Measurements from ENCODE around the gene PSMA5.

PSMA5 gene

DNA sequence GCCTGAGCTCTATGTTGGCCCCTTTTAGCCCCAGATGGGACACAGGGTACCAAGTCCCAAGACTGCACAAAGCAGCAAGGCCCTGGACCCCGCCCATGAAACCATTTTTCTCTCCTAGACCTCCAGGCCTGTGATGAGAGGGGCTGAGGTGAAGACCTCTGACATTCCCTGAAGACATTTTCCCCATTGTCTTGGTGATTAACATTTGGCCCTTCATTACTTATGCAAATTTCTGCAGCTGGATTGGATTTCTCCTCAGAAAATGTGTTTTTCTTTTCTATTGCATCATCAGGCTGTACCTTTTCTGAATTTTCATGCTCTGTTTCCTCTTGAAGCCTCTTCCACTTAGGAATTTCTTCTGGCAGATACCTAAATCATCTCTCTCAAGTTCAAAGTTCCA, 8.2 kb upstream of the PSMA5 start:
- TF ChIP-seq, protein P1, sequence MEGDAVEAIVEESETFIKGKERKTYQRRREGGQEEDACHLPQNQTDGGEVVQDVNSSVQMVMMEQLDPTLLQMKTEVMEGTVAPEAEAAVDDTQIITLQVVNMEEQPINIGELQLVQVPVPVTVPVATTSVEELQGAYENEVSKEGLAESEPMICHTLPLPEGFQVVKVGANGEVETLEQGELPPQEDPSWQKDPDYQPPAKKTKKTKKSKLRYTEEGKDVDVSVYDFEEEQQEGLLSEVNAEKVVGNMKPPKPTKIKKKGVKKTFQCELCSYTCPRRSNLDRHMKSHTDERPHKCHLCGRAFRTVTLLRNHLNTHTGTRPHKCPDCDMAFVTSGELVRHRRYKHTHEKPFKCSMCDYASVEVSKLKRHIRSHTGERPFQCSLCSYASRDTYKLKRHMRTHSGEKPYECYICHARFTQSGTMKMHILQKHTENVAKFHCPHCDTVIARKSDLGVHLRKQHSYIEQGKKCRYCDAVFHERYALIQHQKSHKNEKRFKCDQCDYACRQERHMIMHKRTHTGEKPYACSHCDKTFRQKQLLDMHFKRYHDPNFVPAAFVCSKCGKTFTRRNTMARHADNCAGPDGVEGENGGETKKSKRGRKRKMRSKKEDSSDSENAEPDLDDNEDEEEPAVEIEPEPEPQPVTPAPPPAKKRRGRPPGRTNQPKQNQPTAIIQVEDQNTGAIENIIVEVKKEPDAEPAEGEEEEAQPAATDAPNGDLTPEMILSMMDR (IDR thresholded peaks at IDR 0.05; ENCODE audit: control extremely low read depth, extremely low read depth, low read depth, missing control alignments): no peak
- POLR2A ChIA-PET: no interaction called here
- CTCF ChIA-PET: interaction anchor here (0.7 kb wide), 1 partner anchor 98 kb away, joined by 3 read pairs; no protein-coding TSS in a partner anchor
- DNase-seq (ENCODE audit: extremely low spot score): no peak

DNA sequence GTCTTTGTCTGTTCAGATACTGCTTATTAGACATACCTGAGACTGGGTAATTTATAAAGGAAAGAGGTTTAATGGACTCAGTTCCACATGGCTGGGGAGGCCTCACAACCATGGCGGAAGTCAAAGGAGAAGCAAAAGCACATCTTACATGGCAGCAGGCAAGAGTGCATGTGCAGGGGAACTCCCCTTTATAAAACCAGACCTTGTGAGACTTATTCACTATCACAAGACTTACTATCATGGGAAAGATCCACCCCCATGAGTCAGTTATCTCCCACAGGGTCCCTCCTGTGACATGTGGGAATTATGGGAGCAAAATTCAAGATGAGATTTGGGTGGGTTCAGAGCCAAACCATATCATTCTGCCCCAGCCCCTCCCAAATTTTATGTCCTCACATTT, 7.1 kb upstream of the PSMA5 start:
- TF ChIP-seq, protein P1 (IDR thresholded peaks at IDR 0.05; ENCODE audit: control extremely low read depth, extremely low read depth, low read depth, missing control alignments): no peak
- no peak for DNase-seq (ENCODE audit: extremely low spot score)
- POLR2A ChIA-PET: interaction anchor here (0.5 kb wide), 1 partner anchor 19 kb away, joined by 4 read pairs; no protein-coding TSS in a partner anchor
- CTCF ChIA-PET: no interaction called here

DNA sequence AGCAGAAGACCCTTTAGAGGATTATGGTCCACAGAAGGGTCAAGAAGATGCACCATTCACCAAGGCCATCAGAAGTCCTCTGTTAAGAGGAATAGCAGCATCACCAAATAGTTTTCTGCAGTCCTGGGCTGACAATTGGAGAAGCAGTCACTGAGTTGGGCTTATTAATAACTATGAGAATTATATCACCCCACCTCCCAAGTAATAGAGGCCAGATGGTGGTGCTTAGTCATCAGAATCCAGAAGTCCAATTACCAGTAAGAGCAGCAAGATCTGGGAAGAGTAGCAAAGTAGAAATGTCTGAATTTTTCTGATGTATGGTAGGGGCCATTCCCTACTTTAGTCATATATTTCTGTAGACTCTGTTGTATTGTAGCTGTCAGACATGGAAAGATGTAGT, 6.1 kb upstream of the PSMA5 start:
- TF ChIP-seq, protein P1 (IDR thresholded peaks at IDR 0.05; ENCODE audit: control extremely low read depth, extremely low read depth, low read depth, missing control alignments): no peak
- POLR2A ChIA-PET: no interaction called here
- CTCF ChIA-PET: interaction anchor here (1.2 kb wide), 1 partner anchor 100 kb away, joined by 5 read pairs; no protein-coding TSS in a partner anchor
- DNase-seq (ENCODE audit: extremely low spot score): no peak

DNA sequence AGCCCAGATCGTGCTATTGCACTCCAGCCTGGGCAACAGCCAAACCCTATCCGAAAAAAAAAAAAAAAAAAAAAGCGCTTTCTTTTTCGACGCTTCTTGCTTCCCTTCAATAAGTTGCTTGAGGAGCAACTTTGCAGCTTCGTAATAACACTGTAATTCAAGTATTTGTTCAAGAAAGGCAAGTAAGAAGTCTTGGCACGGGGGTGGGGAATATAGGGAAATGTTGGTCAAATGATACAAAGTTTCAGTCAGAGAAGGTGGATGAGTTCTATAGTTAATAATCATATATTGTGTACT, 871 bp upstream of the PSMA5 start:
- POLR2A ChIA-PET: no interaction called here
- TF ChIP-seq, protein P1 (IDR thresholded peaks at IDR 0.05; ENCODE audit: control extremely low read depth, extremely low read depth, low read depth, missing control alignments): no peak
- DNase-seq (ENCODE audit: extremely low spot score): no peak
- CTCF ChIA-PET: interaction anchor here (1.7 to 9.5 kb wide), 4 partner anchors 9 to 150 kb away, joined by 4 to 68 read pairs (median 6); no protein-coding TSS in a partner anchor

DNA sequence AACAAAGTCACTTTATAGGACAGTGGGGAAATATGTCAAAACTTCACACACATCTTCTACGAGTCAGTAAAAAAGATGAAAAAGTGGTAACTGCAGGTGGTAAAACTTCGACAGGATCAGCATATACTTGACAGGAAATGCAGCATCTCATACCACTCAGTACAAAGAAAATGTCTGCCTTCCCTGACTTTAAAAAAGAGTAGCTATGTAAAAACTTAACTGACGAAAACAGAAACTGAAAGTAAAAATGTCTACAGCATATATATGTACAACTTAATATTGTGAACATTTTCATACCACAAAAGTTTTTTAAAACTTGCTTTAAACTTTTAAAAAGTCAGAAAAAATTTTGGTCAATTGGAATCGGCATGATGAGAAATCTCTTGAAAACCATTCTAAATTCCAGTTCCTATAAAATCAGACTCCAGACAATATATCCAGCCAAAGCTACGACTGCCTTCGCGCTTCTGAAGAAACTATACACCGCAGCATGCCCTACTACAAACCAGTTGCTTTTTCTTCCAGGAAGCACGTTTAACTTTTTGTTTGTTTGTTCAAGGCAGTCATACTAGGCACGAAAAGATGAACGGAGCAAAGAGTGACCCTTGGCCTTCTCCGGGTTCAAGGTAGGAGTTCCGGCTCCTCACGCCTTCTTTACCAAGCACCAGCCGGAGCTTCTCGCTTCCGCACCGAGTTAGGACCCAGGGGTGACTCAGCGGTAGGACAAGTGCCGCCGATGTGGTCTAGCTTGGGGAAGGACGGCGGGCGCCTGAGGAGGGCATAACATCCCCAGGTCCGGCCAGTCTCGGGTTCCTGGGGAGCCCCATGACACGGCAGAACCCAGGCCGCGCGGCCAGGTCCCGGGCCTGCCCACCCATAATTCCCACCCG, 612 bp downstream of the PSMA5 start:
- DNase-seq (ENCODE audit: extremely low spot score): peak; percentile 53
- ChIA-PET POLR2A (interaction anchor here (0.8 to 2.1 kb wide), 3 partner anchors 58 to 211 kb away, joined by 3 to 6 read pairs (median 3); partner anchors contain the start of genes ATXN7L2 and GNAI3), CTCF (interaction anchor here (0.8 to 9.5 kb wide), 10 partner anchors 9 to 162 kb away, joined by 3 to 68 read pairs (median 3); partner anchors contain the start of gene CYB561D1)
- TF ChIP-seq, protein P1 (IDR thresholded peaks at IDR 0.05; ENCODE audit: control extremely low read depth, extremely low read depth, low read depth, missing control alignments): no peak

DNA sequence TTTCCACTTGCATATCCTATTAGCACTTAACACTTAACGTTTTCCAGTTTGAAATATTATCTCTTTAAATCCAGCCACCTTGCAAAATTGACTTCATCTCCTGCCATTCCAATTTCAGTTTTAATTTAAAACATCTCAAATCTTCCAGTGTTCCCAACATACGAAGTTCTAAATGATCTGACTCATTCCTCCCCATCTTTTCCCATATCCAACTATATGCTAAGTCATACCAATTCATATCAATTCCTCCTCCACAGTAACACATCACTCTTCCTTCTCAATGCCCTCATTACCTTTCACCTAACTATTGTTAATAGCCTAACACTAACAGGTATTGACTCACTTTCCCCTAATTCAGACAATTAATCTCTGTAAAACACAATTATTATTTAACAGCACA, 2.8 kb downstream of the PSMA5 start:
- TF ChIP-seq, protein P1 (IDR thresholded peaks at IDR 0.05; ENCODE audit: control extremely low read depth, extremely low read depth, low read depth, missing control alignments): no peak
- ChIA-PET CTCF (interaction anchor here (1.7 to 9.5 kb wide), 2 partner anchors 24 to 108 kb away, joined by 6 to 68 read pairs; no protein-coding TSS in a partner anchor), POLR2A (interaction anchor here (0.7 kb wide), 1 partner anchor 18 kb away, joined by 3 read pairs; no protein-coding TSS in a partner anchor)
- DNase-seq (ENCODE audit: extremely low spot score): no peak

Measured in GM10248 (cell line).